Measurements from ENCODE around the gene MED19.

DNA sequence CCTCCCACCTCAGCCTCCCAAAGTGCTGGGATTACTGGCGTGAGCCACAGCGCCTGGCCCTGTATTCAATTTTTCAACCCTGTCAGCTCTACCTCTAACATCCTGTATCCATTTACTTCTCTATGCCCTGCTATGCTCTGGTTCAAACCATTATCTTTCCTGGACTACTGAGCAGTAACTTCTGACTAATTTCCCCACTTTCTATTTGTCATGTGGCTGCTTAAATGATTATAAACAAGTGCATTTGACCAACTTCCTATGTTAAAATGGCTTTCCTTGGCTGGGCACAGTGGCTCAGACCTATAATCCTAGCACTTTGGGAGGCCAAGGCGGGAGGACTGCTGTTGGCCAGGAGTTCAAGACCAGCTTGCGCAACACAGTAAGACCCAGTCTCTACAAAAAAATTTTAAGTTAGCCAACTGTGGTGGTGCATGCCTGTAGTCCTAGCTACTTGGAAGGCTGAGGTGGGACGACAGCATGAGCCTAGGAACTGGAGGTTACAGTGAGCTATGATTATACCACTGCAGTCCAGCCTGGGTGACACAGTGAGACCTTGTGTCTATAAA is 2.1 kb downstream of the MED19 start:
- TF ChIP-seq YY1 (IDR thresholded peaks at IDR 0.05; ENCODE audit: insufficient read depth, insufficient read length) (no peak), ZNF274 (IDR thresholded peaks at IDR 0.05; ENCODE audit: low read depth, low read length) (no peak)

All from NT2/D1 (cell line).